Right ventricle myocardium superior (tissue), 1 donor: ENCODE measurements around the gene ATP6V0A4. TPM values are rescaled to one million over a fixed set of nuclear protein-coding genes. Genes with fewer than 3 reads are reported as not detected.
"Not testable (repeated sequence)": the region's sequence is repeated elsewhere in the genome, so short reads cannot be mapped to it uniquely, and the experiment has no call there.

Source experiments
- ATAC-seq: fragments of 200-7000 bp; cut with Tn5 transposase; one replicate; pipeline ENCODE4 v1.9.1; 2020; ENCODE audit warnings: mild to moderate bottlenecking; ENCODE audit not compliant: poor library complexity
- DNase-seq: peaks from one replicate; pipeline ENCODE4 v3.0.0-alpha.2; 2020
- intact Hi-C: fragments of 100-400 bp; cut with DNase I; formaldehyde crosslinking; loops from one replicate; pipeline ENCODE4 v1.11.2; 2022
- total RNA-seq: library from RNA; stranded (reverse); fragmentation: NEBNext Ultra II Directional; extraction: Animal tissue kit (Norgen Biotek cat#: 25700); gene quantifications from one replicate; pipeline ENCODE4 v1.2.1, GENCODE V29; 2021
- donor health status: DM: no; HTN: yes; CAD: no; lungs with severe emphysema.

The ATP6V0A4 gene
- total RNA-seq, 1 donor from 2014 or later: not detected

DNA sequence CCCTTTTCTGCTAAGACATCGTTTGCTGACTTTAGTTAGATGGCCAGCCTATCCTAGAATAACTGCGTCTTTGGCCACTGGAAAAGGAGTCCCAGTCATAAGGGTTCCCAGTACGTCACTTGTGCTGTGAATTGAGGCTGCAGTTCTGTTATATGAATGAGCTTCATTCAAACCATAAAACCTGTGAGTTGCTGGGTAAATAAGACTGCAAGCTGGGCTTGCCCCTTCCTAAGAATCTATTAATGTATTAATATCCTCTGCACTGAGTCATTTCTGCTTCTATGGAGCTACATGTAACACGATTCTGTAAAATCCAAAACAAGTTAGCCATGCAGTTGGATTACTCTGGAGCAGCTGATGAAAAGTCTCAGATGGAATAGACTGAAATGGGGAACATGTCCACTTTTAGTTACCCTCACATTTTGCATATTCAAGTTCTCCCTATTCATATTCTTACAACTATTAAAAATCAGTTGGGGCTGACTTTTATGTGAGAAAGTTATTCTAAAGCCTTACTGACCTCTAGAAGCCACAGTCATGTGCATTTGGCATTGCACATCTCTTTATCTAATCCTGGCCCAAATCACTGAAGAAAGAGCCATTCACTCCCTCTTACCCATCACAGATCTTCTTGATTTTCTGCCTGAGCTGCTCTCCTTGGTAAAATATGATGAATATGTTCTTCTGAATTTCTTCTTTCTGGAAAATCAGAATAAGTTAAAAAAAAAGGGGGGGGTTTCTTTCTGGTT lies 42.0 kb downstream of the ATP6V0A4 start:
- ATAC-seq: no peak
- no peak for DNase-seq
- intact Hi-C loops: no loop called here

DNA sequence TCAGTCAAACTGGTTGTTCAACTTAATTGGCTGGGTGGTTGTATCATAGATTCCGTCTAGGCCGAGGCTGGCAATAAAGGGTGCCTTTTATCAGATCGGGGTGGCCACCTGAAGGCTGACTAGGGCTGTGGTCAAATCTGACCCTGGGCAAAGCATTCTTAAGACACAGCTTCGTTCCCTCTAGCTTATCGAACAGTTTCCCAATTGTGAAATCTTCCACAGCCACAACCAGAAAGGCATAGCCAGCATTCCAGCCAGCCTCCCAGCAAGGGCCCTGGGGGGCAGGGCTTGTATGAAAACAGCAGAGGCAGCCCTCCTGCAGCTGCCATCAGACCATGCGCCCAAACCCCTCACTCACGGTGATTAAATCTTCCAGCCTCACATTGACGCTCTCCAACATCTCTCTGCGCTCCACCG lies 42.7 kb downstream of the ATP6V0A4 start:
- no peak for DNase-seq
- intact Hi-C loops: no loop called here
- no peak for ATAC-seq

DNA sequence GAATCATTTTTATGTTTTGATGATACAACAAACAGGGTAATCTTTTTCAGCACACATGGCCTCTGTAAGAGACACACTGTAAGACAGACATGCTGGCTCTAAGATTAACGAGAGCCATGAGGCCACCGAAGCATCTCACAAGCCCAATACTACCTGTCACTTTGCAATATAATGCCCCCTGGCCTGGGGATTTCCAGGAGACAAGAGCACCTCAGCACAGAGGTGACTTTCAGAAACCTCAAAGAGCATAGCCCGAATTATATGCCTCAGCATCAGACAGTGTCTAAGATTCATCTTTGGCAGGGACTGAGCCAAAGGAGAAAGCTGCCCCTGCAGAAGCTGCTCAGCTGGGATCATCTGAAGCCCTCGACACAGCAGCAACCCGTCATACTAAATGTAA lies 44.4 kb downstream of the ATP6V0A4 start:
- DNase-seq (no peak), ATAC-seq (no peak)
- intact Hi-C loops: no loop called here

DNA sequence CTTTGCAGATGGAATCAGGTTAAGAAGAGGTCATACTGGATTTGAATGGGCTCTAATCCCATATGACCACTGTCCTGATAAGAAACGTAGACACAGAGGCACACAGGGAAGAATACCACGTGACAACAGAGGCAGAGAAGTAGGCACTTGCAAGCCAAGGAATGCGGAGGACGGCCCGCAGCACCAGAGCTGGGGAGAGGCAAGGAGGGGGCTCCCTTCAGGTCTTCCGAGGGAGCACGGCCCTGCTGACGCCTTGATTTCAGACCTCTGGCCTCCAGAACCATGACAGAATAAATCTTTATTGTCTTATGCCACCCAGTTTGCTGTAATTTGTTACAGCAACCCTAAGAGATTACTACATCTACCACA lies 44.9 kb downstream of the ATP6V0A4 start:
- no peak for ATAC-seq
- DNase-seq: no peak
- intact Hi-C loops: no loop called here

DNA sequence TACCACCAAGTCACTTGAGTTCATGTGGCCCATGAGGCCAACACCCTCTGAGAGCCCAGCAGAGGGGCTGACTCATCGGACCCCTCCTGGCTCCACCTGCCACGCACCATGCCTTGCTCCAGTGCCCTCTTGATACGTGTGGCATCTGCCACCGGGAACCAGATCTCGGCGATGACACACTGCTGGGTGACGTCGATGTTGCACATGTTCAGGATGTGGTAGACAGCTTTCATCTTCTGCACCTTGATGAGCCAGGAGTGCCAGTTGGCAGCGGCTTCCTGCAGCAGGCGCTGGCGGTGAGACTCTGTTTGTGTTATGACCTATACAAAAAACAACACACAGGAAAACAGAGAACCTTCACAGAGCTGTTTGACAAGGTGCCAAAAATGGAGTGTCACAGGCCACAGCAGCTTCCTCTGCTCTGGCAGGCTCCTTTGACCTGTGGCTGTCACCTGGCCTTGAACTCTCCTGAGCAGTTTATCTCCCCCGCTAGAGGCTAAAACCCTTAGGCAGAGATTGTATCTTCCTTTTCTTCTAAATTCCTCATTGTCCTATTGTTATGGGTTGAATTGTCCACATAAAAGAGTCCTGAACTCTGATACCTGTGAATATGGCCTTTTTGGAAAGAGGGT lies 45.4 kb downstream of the ATP6V0A4 start:
- intact Hi-C loops: no loop called here
- ATAC-seq (peak; percentile 22), DNase-seq (peak; percentile 46)

DNA sequence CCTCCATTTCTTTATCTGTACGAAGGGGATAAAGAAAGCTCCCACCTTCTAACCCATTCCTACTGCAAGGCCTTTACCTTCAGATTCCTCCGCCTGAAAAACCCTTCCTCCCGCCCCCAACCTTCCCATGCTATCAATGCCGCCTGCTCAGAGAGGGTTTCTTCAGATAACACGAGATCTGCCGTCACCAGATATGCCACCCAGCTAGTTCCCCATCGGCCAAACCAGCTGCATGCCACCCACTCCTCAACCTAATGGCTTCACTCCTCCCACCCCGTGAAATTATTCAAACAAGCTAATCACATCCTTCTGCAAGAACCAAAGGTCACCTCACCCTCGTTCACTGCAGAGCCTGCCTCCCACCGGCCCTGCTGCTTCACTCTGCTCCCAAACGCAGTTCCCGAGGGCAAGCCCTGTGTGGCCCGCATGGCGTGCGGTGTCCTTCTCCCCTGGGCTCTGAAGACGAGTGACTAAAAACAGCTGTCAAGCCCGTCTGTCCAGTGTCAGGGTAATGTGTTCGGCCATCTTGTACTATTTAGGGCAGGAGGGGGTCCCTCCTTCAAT lies 47.0 kb downstream of the ATP6V0A4 start:
- no peak for ATAC-seq
- DNase-seq: no peak
- intact Hi-C loops: no loop called here

DNA sequence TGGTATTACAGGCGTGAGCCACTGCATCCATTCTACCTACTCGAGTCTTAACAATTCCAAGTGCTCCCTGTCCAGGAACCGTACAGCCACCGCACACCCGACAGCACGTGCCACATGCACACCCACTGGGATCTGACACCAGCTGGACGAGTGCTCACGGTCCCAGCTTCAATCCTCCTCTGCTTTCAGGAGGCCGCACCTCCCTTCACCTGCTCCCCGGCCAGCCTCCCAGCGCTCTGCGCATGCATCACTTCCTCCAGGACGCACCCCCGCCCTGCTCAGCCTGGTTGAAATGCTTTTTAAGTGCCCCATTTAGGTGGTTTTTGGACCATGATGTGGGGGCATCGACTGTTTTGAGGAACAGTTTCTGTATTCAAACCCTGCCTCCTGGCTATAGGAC lies 47.5 kb downstream of the ATP6V0A4 start:
- intact Hi-C loops: no loop called here
- ATAC-seq (no peak), DNase-seq (no peak)

DNA sequence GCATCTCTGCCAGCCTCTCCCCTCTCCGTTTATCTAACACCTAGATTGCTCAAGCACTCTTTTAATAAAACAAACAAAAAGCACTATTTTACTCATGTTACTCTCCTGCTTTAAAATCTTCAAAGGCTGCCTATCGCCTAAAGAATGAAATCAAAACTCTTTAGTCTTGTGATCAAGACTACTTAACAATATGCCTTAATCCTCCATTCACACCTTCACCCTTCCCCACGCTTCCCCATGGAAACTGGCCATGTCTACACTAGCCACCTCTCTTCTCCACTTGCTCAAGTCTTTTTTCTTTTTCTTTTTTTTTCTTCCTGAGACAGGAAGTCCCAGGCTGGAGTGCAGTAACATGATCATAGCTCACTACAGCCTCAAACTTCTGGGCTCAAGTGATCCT lies 48.0 kb downstream of the ATP6V0A4 start:
- ATAC-seq: no peak
- no peak for DNase-seq
- intact Hi-C loops: no loop called here

DNA sequence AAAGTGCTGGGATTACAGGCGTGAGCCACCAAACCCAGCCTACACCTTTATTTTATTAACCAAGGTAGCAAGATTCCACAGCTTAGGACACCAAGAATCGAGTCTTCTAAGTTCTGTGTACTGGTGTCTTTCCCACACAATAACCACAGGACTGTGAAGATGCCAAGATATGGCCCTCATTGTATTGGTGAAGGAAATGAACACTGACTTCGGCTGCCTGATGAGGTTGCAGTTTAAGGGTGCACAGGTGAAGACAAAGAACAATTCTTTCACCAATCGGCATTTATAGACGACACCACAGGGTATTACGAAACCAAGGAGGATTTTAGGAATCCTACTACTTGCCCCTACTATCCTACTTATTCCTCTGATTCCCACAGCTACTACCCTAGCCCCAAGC lies 49.3 kb downstream of the ATP6V0A4 start:
- intact Hi-C loops: no loop called here
- ATAC-seq (no peak), DNase-seq (no peak)

DNA sequence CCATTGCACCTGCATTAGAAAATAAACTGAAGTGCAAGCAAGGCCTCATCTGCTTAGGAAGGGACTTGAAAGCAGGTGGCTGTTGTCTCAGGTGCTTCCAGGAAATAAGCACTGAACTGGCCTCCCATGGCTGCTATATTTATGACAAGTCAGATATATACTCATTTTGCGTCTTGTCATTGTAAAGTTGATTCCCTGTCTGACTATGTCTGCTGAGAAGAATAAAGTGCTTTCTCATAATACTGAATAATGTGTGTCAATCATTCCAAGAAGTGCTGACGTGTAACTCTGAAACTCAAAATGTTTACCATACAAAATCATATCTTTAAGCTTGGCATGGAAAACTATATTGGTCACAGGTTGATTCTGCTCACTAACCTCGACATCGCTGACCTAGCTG lies 51.9 kb downstream of the ATP6V0A4 start:
- ATAC-seq: no peak
- intact Hi-C loops: no loop called here
- DNase-seq: no peak

DNA sequence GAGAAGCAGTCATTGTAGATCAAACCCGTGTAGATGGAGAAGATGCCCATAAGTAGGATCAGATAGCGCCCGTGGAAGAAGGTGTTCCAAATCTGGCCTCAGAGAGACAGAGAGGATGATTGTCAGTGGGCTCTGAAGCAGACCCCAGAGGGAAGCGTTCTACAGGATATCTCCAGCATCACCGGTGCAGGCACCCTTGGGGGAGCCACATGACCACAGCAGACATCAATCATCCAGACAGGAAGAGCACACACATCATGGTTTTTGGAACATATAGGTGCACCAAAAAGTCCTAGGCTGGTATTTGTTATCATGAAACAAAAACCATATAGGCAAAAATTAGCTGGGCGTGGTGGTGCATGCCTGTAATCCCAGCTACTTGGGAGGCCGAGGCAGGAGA lies 52.8 kb downstream of the ATP6V0A4 start:
- DNase-seq: no peak
- no peak for ATAC-seq
- intact Hi-C loops: no loop called here

DNA sequence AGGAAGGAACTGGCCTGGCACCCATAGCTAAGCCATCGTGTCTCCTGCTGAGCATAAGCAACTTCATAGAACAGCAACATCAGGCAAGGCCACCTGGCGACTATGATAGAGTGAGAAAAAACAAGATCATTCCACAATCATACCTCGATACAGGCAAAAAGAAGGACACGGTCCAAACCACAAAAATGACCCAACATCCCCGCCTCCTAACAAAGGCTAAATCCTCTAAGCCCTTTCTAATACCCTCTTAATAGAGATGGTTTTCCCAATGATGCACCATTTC lies 56.6 kb downstream of the ATP6V0A4 start:
- intact Hi-C loops: no loop called here
- DNase-seq (no peak), ATAC-seq (no peak)

DNA sequence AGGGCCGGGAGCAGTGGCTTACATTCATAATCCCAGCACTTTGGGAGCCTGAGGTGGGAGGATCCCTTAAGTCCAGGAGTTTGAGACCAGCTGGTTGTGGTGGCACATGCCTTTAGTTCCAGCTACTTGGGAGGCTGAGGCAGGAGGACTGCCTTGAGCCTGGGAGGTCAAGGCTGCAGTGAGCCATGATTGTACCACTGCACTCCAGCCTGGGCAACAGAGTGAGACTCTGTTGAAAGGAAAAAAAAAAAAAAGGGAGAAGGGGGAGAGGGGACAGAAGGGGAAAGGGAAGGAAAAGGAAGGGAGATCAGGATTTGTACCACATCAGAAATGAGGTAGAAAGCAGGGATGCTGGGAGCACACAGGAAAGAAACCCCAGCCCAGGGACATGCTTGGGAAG lies 58.1 kb downstream of the ATP6V0A4 start:
- intact Hi-C loops: loop anchor here (5.0 to 10.0 kb wide), 2 partner anchors 578 to 835 kb away; no protein-coding TSS in a partner anchor
- ATAC-seq: no peak
- DNase-seq: no peak

DNA sequence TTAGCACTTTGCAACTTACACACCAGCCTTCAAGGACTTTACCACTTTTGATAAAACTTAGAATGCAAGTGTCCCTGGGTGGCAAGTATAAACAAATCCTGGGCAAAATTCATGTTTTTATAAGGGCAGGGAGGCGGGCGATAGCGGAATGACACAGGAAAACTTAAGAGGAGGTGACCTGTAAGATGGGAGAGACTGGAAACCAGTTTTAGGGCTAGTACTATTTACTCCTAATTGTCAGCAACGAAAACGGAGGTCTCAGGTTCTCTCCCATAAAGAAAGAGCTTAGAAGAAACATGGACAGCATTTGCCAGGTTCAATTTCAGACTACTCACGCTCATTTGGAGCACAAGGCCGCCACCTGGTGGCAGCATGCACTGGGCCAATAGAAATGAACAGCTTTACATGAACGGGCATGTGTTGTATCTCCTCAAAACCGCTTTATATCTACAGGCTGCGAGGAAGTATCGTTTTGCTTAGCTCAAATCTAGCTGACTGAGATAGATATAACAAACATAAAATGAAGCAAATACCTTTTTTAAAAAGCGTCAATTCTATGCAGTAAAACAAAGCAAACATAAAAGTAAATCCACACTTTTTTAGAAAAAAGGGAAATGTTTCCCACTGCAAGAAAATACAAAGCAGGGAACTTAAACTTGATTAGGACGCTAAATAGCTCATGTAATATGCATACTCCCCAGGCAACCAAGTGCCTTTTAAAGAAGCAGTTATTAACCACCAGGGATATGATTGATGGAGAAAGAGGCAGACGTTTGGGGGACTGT lies 59.3 kb downstream of the ATP6V0A4 start:
- DNase-seq: peak; percentile 89
- intact Hi-C loops: loop anchor here (5.0 to 10.0 kb wide), 2 partner anchors 576 to 834 kb away; no protein-coding TSS in a partner anchor
- peak; percentile 88 for ATAC-seq

DNA sequence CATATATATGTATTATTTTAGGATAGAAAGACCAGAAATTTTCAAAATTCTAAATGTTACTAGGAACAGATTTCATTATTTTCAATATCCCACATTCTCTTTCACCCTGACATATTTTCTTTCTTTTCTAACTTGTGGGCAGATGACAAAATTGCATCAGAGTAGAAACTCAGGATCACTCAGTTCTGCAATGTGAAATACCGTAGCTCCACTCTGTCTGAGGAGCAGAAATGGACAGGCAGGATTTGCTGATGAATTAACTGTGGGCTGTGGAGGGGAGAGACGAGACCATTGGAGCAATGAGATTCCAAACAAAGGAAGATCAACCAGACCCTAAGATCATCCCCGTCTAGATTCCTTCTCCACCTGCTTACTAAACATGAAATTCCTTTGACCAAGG lies 59.9 kb downstream of the ATP6V0A4 start:
- intact Hi-C loops: loop anchor here (5.0 to 10.0 kb wide), 2 partner anchors 576 to 833 kb away; no protein-coding TSS in a partner anchor
- DNase-seq (no peak), ATAC-seq (no peak)

DNA sequence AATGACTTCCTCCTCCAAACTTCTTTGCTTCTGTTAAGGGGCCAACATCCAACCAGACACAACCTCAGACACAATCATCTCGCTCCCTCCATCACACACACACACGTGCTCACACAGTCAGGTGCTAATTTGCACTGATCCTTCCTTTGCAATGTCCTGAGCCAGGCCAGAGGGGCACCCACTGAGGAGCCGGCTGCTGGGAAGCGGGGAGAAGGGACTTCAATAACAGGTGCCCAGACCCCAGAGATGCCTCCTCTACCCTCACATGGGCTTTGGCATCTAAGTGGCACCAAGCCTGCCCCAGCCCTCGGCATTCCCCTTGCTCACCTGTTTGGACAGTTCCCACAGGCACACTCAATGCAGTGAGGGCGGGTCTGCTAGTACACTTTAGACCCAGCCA lies 62.6 kb downstream of the ATP6V0A4 start:
- DNase-seq (no peak), ATAC-seq (no peak)
- intact Hi-C loops: loop anchor here (5.0 to 10.0 kb wide), 2 partner anchors 573 to 831 kb away; no protein-coding TSS in a partner anchor

DNA sequence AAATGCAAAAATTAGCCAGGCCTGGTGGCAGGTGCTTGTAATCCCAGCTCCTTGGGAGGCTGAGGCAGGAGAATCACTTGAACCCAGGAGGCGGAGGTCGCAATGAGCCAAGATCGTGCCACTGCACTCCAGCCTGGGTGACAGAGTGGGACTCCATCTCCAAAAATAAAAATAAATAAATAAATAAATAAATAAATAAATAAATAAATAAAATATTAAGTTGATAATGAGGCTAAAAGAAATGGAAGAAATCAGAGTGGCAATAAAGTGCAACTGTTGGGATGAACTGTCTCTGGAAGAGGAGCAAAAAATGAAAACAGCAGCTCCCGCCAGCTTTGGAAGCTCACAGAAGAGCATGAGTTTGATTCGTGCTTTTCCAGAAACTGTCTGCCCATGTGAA lies 66.3 kb downstream of the ATP6V0A4 start:
- ATAC-seq, DNase-seq: not testable (repeated sequence)
- intact Hi-C loops: loop anchor here (10.0 kb wide), 1 partner anchor 827 kb away; no protein-coding TSS in a partner anchor

DNA sequence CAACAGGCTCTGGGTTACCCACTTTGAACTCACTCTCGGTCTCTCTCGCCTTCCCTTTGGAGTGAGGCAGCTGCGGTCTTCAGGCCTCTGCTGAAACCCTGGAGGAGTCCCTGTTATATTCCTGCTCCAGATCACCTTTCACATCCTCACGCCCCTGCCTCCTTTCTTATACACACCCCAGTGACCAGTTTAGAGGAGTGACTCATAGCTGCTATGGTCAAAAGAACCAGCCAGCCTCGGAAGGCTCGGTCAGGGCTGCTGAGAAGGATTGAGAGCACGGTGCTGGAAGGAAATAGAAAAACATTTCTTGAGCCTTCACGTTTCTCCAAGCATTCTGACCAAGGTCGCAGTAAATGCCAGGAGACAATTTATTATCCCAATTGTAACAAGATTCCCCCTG lies 68.6 kb downstream of the ATP6V0A4 start:
- DNase-seq (no peak), ATAC-seq (no peak)
- intact Hi-C loops: no loop called here

DNA sequence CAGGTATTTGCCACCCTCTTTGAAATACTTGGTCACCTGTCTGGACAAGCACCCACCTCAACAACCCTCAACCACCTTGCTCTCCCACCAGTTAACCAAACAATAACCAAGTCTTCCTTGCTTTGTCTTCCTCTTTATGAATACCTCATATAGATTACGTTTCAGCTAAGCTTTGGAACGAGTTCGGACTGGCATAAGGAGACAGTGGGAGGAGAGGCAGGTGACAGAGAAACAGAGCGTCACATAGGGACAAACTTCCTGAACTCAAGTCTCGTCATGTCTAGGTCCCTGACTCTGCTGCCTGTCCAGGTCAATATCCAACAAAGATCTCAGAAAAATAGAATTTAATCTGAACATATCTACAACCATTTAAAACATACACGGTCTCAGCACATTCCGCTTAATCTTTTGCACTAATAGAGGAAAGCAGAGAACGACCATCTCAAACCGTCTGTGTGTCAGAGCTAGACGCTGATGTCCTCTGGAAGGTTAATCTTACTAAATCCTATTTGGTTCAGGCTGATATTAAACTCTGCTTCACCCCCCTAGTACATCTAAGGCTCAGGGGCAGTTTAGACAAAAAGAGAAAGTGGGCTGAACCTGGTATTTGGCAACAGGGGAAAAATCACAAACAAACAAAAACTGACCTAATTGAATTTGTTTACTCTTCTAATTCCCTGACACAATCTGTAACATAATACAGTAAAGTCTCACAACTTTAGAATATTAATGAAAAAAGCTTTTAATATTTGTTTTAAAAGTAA lies 70.5 kb downstream of the ATP6V0A4 start:
- no peak for DNase-seq
- ATAC-seq: no peak
- intact Hi-C loops: no loop called here
